ENCODE data around the gene CCR5AS.

DNA sequence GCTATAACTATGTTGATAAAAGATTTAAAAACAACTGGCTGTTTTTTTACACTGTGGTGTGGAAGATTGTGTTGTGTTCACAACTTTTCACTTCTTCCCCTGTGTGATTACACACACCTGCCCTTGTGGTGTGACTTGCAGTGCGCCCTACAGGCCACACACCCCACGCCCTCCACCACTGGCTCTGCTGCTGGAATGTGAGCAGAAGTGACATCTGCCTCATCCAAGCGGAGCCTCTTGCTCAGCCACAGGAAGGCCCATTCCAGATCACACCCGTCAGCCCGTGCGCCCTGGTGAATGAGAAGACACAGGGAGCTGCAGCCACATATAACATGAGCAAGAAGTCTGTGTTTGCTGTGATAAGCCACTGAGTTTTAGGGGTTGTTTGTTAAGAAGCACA is 46.0 kb downstream of the CCR5AS start:
- no peak for TF ChIP-seq RAD21 (conservative IDR thresholded peaks at IDR 0.05)
- no peak for TF ChIP-seq EZH2 (IDR thresholded peaks at IDR 0.05; ENCODE audit: borderline replicate concordance, insufficient read depth, low read length, poor library complexity, severe bottlenecking)
- TF ChIP-seq REST (IDR thresholded peaks at IDR 0.05; ENCODE audit: borderline replicate concordance) = no peak
- TF ChIP-seq CTCF (IDR thresholded peaks at IDR 0.05; ENCODE audit: poor library complexity, severe bottlenecking) = no peak
- no peak for TF ChIP-seq POLR2AphosphoS5 (IDR thresholded peaks at IDR 0.05)
- TF ChIP-seq EP300 (conservative IDR thresholded peaks at IDR 0.05; ENCODE audit: poor library complexity, severe bottlenecking) = no peak
- TF ChIP-seq MXI1 (conservative IDR thresholded peaks at IDR 0.05; ENCODE audit: poor library complexity, severe bottlenecking) = no peak
- TF ChIP-seq TAF1 (IDR thresholded peaks at IDR 0.05; ENCODE audit: low read depth) = no peak
- TF ChIP-seq SMC3 (conservative IDR thresholded peaks at IDR 0.05; ENCODE audit: poor library complexity) = no peak
